HFFc6 (cell line): ENCODE data around the gene TIMELESS. TPM values are rescaled to one million over a fixed set of nuclear protein-coding genes. Genes with fewer than 3 reads are reported as not detected.

Experiments
- DNase-seq: peaks from one replicate; pipeline ENCODE4 v3.0.0-alpha.2; 2018
- H3K27ac Mint-ChIP-seq: 2 replicates; pipeline ENCODE4 v1.8.0; 2020; ENCODE audit warnings: mild to moderate bottlenecking, mixed read lengths
- H3K27me3 Mint-ChIP-seq: 2 replicates; pipeline ENCODE4 v1.8.0; 2021; ENCODE audit warnings: mild to moderate bottlenecking, moderate library complexity, mixed read lengths; ENCODE audit not compliant: insufficient read depth
- H3K36me3 Mint-ChIP-seq: 2 replicates; pipeline ENCODE4 v1.8.0; 2021; ENCODE audit warnings: low read depth, mixed read lengths
- H3K4me1 Mint-ChIP-seq: 2 replicates; pipeline ENCODE4 v1.8.0; 2020; ENCODE audit warnings: low read depth, mixed read lengths
- H3K4me3 Mint-ChIP-seq: 2 replicates; pipeline ENCODE4 v1.8.0; 2020; ENCODE audit warnings: mild to moderate bottlenecking, moderate library complexity, mixed read lengths
- H3K9me3 Mint-ChIP-seq: 2 replicates; pipeline ENCODE4 v1.8.0; 2020; ENCODE audit warnings: mild to moderate bottlenecking, mixed read lengths
- total RNA-seq, 6 experiments: library from RNA; stranded (reverse); fragmentation: NEBNext Ultra II Directional; extraction: Animal tissue kit (Norgen Biotek cat#: 25700); gene quantifications; 2 replicates in 1 of 6; 3 replicates in 5 of 6; pipeline ENCODE4 v1.2.3, GENCODE V29; 2021
- TF ChIP-seq, protein P1 (sequence below): fragments of 200-600 bp; sonication (generic); IDR thresholded peaks from 2 replicates; pipeline ENCODE4 v1.5.0; 2021; ENCODE audit warnings: antibody characterized with exemption, mild to moderate bottlenecking

TIMELESS gene
- total RNA-seq, 6 experiments from 2014 or later: 10.4 to 23.1 (median 21.3) TPM

- H3K4me1 Mint-ChIP-seq: no peaks in the 10 kb centered on the region
- no peak overlapping the region for H3K27ac Mint-ChIP-seq
- DNase-seq: no peak
- H3K4me3 Mint-ChIP-seq: no peak overlapping the region
- H3K27me3 Mint-ChIP-seq: peaks cover 2% of the 10 kb centered on the region; the same call in 1 of the 2 replicates
- no peaks in the 10 kb centered on the region for H3K9me3 Mint-ChIP-seq
- TF ChIP-seq, protein P1, sequence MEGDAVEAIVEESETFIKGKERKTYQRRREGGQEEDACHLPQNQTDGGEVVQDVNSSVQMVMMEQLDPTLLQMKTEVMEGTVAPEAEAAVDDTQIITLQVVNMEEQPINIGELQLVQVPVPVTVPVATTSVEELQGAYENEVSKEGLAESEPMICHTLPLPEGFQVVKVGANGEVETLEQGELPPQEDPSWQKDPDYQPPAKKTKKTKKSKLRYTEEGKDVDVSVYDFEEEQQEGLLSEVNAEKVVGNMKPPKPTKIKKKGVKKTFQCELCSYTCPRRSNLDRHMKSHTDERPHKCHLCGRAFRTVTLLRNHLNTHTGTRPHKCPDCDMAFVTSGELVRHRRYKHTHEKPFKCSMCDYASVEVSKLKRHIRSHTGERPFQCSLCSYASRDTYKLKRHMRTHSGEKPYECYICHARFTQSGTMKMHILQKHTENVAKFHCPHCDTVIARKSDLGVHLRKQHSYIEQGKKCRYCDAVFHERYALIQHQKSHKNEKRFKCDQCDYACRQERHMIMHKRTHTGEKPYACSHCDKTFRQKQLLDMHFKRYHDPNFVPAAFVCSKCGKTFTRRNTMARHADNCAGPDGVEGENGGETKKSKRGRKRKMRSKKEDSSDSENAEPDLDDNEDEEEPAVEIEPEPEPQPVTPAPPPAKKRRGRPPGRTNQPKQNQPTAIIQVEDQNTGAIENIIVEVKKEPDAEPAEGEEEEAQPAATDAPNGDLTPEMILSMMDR: no peak
- H3K36me3 Mint-ChIP-seq: peaks cover 18% of the 10 kb centered on the region
Measured at GRCh38 chr12:56417739-56418138, 31.5 kb downstream of the TIMELESS start.

GRCh38 chr12:56414401-56414800 is 34.8 kb downstream of the TIMELESS start:
- TF ChIP-seq, protein P1: no peak
- Mint-ChIP-seq H3K4me3 (no peak overlapping the region), H3K27me3 (no peaks in the 10 kb centered on the region; the same call in 1 of the 2 replicates), H3K9me3 (no peaks in the 10 kb centered on the region), H3K27ac (no peak overlapping the region), H3K4me1 (no peaks in the 10 kb centered on the region), H3K36me3 (peaks cover 9% of the 10 kb centered on the region)
- DNase-seq: no peak

- Mint-ChIP-seq H3K27me3 (no peaks in the 10 kb centered on the region; the same call in 1 of the 2 replicates), H3K9me3 (no peaks in the 10 kb centered on the region), H3K4me1 (no peaks in the 10 kb centered on the region), H3K4me3 (no peak overlapping the region), H3K27ac (no peak overlapping the region), H3K36me3 (peaks cover 5% of the 10 kb centered on the region; the same call in 1 of the 2 replicates)
- TF ChIP-seq, protein P1: no peak
- no peak for DNase-seq
Measured at GRCh38 chr12:56413392-56413791, 35.8 kb downstream of the TIMELESS start.

GRCh38 chr12:56411781-56412639 is 37.2 kb downstream of the TIMELESS start:
- no peaks in the 10 kb centered on the region for H3K4me1 Mint-ChIP-seq
- no peaks in the 10 kb centered on the region for H3K36me3 Mint-ChIP-seq
- no peak overlapping the region for H3K27ac Mint-ChIP-seq
- no peak overlapping the region for H3K4me3 Mint-ChIP-seq
- no peaks in the 10 kb centered on the region for H3K9me3 Mint-ChIP-seq
- DNase-seq: no peak
- peaks cover 5% of the 10 kb centered on the region for H3K27me3 Mint-ChIP-seq
- TF ChIP-seq, protein P1: no peak

- H3K4me3 Mint-ChIP-seq: no peak overlapping the region
Measured at GRCh38 chr12:56410768-56411167, 38.5 kb downstream of the TIMELESS start.

More at GRCh38 chr12:56410768-56411167, 38.5 kb downstream of the TIMELESS start:
- H3K4me1 Mint-ChIP-seq: no peaks in the 10 kb centered on the region
- peaks cover 9% of the 10 kb centered on the region for H3K27me3 Mint-ChIP-seq
- TF ChIP-seq, protein P1: no peak
- no peak overlapping the region for H3K27ac Mint-ChIP-seq
- no peaks in the 10 kb centered on the region for H3K9me3 Mint-ChIP-seq
- DNase-seq: no peak
- H3K36me3 Mint-ChIP-seq: no peaks in the 10 kb centered on the region
